Activated naive CD8-positive, alpha-beta T cell treated with anti-CD3 and anti-CD28 coated beads, Interleukin-2, amount 50 U/mL, for 16 hours (primary cell): ENCODE data around the gene MGMT.

Source experiments
- DNase-seq: peaks from one replicate; pipeline ENCODE4 v3.0.0-alpha.2; 2020; ENCODE audit warnings: low read depth, low spot score

The MGMT gene

GRCh38 chr10:129494740-129495139 is 27.7 kb downstream of the MGMT start:
- no peak for DNase-seq

GRCh38 chr10:129495256-129495655 is 28.2 kb downstream of the MGMT start:
- no peak for DNase-seq

- no peak for DNase-seq
Measured at GRCh38 chr10:129495698-129496097, 28.7 kb downstream of the MGMT start.

DNA sequence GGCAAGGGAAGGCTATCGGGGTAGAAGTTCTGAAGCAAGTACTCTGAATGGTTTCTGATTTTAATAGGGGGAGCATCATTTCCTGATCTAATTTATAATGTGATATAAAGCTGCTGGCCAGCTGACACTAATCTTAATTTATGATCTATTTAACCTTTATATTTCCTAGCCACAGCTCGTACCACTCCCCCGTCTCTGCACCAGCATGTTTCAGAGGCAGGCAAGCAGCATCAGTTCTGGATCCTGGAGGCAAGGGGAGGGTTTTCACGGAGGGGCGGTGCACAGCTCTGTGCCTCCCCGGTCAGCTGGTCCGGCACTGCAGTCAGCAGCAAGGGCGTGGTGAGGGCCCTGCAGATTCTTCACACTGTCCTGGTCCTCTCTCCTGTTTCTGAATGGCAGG is 30.0 kb downstream of the MGMT start:
- DNase-seq: no peak

DNA sequence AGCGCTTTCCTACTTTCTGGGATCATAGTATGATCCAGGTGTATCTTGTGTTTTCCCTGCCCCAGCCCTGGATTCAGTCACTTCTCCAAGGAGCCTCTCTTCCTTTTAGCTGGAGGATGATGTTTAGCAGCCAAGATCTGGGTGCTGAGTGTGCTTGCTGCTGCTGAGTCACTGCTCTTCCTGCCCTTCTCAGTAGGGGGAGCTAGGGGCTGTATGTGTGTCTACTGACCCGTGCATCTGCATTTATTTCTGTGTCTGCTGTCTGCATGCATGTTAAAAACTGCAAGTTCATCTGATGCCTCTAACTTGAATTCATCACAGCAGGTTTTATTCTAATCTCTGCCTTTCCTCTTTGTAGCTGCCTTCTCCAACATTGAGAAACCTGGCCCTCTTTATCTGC is 31.6 kb downstream of the MGMT start:
- no peak for DNase-seq

- DNase-seq: no peak
Measured at GRCh38 chr10:129500617-129501339, 33.7 kb downstream of the MGMT start.

- no peak for DNase-seq
Measured at GRCh38 chr10:129501652-129502436, 34.8 kb downstream of the MGMT start.

GRCh38 chr10:129502448-129502847 is 35.4 kb downstream of the MGMT start:
- no peak for DNase-seq

GRCh38 chr10:129505500-129506075 is 38.5 kb downstream of the MGMT start:
- DNase-seq: no peak

DNA sequence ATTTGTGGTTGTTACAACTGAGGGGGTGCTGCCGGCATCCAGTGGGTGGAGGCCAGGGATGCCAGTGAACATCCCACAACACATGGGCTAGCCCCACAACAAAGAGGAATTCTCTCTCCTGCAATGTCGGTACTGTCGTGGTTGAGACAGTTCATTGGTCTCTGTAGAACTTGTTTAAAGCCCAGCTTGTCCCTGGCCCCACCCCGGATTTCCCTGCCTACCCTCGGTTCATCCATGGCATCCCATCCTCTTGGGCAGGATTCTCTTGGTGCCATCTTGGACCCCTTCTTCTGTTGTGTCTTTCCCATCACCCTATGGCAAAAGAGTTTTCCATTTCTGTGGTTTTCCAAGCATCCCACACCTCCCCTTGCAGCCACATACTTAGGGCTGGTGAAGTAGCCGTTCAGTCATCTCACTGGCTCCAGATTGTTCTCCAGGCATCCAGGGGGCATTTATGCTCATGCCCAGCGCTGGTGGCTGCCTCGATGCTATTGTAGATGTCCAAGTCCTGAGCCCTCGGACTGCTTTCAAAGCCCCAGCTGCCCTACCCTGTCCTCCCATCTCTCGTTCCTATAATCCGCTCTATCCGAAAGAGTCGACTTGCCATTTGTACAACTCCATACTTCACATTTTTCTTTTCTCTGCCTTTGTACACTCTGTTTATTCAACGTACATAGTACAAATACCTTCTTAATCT is 39.2 kb downstream of the MGMT start:
- DNase-seq: no peak

GRCh38 chr10:129507216-129507889 is 40.3 kb downstream of the MGMT start:
- DNase-seq: no peak

GRCh38 chr10:129509155-129509554 is 42.1 kb downstream of the MGMT start:
- DNase-seq: no peak

- no peak for DNase-seq
Measured at GRCh38 chr10:129509835-129510234, 42.8 kb downstream of the MGMT start.

DNA sequence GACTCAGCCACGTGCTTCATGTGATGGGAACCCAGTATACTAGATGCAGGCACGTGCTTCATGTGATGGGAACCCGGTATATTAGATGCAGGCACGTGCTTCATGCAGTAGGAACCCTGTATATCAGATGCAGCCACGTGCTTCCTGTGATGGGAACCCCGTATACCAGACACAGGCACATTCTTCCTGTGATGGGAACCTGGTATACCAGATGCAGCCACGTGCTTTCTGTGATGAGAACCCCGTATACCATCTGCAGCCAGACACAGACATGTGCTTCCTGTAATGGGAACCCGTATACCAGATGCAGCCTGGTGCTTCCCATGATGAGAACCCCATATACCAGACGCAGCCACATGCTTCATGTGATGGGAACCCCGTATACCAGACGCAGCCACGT is 44.0 kb downstream of the MGMT start:
- DNase-seq: no peak

GRCh38 chr10:129511758-129512157 is 44.7 kb downstream of the MGMT start:
- no peak for DNase-seq

- no peak for DNase-seq
Measured at GRCh38 chr10:129513312-129513711, 46.3 kb downstream of the MGMT start.

GRCh38 chr10:129514568-129515451 is 47.8 kb downstream of the MGMT start:
- DNase-seq: no peak

GRCh38 chr10:129516846-129517679 is 50.0 kb downstream of the MGMT start:
- no peak for DNase-seq

GRCh38 chr10:129517680-129518057 is 50.6 kb downstream of the MGMT start:
- DNase-seq: no peak

DNA sequence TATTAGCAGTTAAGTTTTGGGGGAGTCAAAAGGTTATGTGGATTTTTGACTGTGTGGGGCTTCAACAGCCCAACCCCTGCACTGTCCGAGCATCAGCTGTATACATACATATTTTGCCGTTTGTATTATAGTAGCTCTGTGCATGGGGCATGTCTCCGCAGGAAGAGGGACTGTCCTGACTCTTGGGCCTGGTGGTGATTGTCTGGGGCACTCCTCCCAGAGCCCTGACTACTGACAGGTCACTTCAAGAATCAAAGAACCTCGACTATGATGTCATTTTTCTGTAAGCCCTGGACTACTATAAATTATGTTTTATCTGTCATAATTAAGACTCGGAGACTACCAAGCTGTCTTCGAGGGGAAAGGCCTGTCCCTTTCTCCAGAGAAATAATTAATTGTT is 51.8 kb downstream of the MGMT start:
- no peak for DNase-seq
